Thyroid gland (tissue), 4 donors: Measurements from ENCODE around the gene DGKB. TPM values are rescaled to one million over a fixed set of nuclear protein-coding genes. Genes with fewer than 3 reads are reported as not detected.

ENCODE experiments used
- DNase-seq, 2 donors: peaks; one replicate each; pipeline ENCODE4 v3.0.0-alpha.2; 2019
- H3K27ac ChIP-seq, 3 donors: fragments of 200-600 bp; sonication (generic); 1 replicate in 2 of 3; 2 replicates in 1 of 3; pipeline ENCODE4 v1.5.1; 2016 to 2019; ENCODE audit warnings: mild to moderate bottlenecking in 1 of 3, moderate library complexity in 1 of 3
- H3K27me3 ChIP-seq: fragments of 200-600 bp; sonication (generic); one replicate; pipeline ENCODE4 v1.5.1; 2019
- H3K36me3 ChIP-seq, 2 donors: fragments of 200-600 bp; sonication (generic); one replicate each; pipeline ENCODE4 v1.5.1; 2016 to 2019
- H3K4me1 ChIP-seq, 2 donors: fragments of 200-600 bp; sonication (generic); one replicate each; pipeline ENCODE4 v1.5.1; 2017 to 2019
- H3K4me3 ChIP-seq, 3 donors: fragments of 200-600 bp; sonication (generic); replicated peaks in 1 of 3; 1 replicate in 2 of 3; 2 replicates in 1 of 3; pipeline ENCODE4 v1.5.1; 2016; ENCODE audit warnings: mild to moderate bottlenecking in 1 of 3
- H3K9me3 ChIP-seq: fragments of 200-600 bp; sonication (generic); one replicate; pipeline ENCODE4 v1.5.1; 2017
- CTCF ChIP-seq, 6 experiments: fragments of 200-600 bp in 3 of 6; fragments of 450-650 bp in 3 of 6; sonication (generic) in 3 of 6; IDR thresholded peaks; one replicate each; pipeline ENCODE4 v1.5.1; 2016 to 2019; ENCODE audit warnings: antibody characterized with exemption in 6 of 6, mild to moderate bottlenecking in 2 of 6, inconsistent platforms in 1 of 6, moderate library complexity in 1 of 6
- POLR2A ChIP-seq, 2 donors: fragments of 450-650 bp; IDR thresholded peaks; one replicate each; pipeline ENCODE4 v1.6.1; 2017; ENCODE audit warnings: antibody characterized with exemption in 2 of 2, mild to moderate bottlenecking in 2 of 2, moderate library complexity in 1 of 2
- WGBS, 2 donors: methylation state at CpG; one replicate each; pipeline ENCODE4 v1.1.5; 2017; 5-methylcytosine and 5-hydroxymethylcytosine counted together
- intact Hi-C: fragments of 100-400 bp; cut with DNase I; formaldehyde crosslinking; loops from one replicate; pipeline ENCODE4 v1.15.1; 2023
- total RNA-seq, 4 donors: library from RNA; depleted of rRNA; stranded (reverse); fragments of >200 nt; gene quantifications; one replicate each; pipeline ENCODE4 v1.2.3, GENCODE V29; 2016

Gene DGKB
- total RNA-seq, 4 donors from 2014 or later = 0.11 to 2.1 (median 0.49) TPM; not detected in 1

- Histone ChIP-seq H3K4me3 (no peak overlapping the region), H3K9me3 (no peaks in the 10 kb centered on the region), H3K36me3 (no peaks in the 10 kb centered on the region), H3K27ac (no peak overlapping the region), H3K27me3 (no peaks in the 10 kb centered on the region), H3K4me1 (peaks cover 11 to 22% of the 10 kb centered on the region in 2 donors)
- WGBS, 2 donors = 90 to 96% methylated on average over 4 of the region's 4 CpGs
- DNase-seq = no peak
- intact Hi-C loops = no loop called here
- TF ChIP-seq POLR2A (IDR thresholded peaks at IDR 0.05) (no peak), CTCF (IDR thresholded peaks at IDR 0.05) (no peak)
These were observed 710.9 kb downstream of the DGKB start for GRCh38 chr7:14191686-14192098.

GRCh38 chr7:14184292-14184864 is 718.2 kb downstream of the DGKB start:
- TF ChIP-seq POLR2A (IDR thresholded peaks at IDR 0.05) (no peak), CTCF (IDR thresholded peaks at IDR 0.05) (no peak)
- no peak overlapping the region for H3K27ac ChIP-seq
- DNase-seq = no peak
- H3K27me3 ChIP-seq = no peaks in the 10 kb centered on the region
- H3K4me1 ChIP-seq = no peaks in the 10 kb centered on the region
- intact Hi-C loops = no loop called here
- WGBS, 2 donors = 91 to 93% methylated on average over 10 of the region's 10 CpGs
- H3K36me3 ChIP-seq = no peaks in the 10 kb centered on the region
- H3K9me3 ChIP-seq = no peaks in the 10 kb centered on the region
- H3K4me3 ChIP-seq = no peak overlapping the region

GRCh38 chr7:14179781-14180180 is 722.8 kb downstream of the DGKB start:
- WGBS, 2 donors = 87 to 89% methylated on average over 6 of the region's 6 CpGs
- DNase-seq = no peak
- Histone ChIP-seq H3K4me3 (no peak overlapping the region), H3K9me3 (no peaks in the 10 kb centered on the region), H3K27ac (no peak overlapping the region), H3K36me3 (no peaks in the 10 kb centered on the region), H3K4me1 (no peaks in the 10 kb centered on the region), H3K27me3 (no peaks in the 10 kb centered on the region)
- TF ChIP-seq POLR2A (IDR thresholded peaks at IDR 0.05) = no peak
- no peak for TF ChIP-seq CTCF (IDR thresholded peaks at IDR 0.05)
- intact Hi-C loops = no loop called here

- Histone ChIP-seq H3K4me1 (no peaks in the 10 kb centered on the region), H3K9me3 (no peaks in the 10 kb centered on the region), H3K4me3 (no peak overlapping the region), H3K27me3 (no peaks in the 10 kb centered on the region), H3K27ac (no peak overlapping the region), H3K36me3 (no peaks in the 10 kb centered on the region)
- TF ChIP-seq CTCF (IDR thresholded peaks at IDR 0.05) = no peak
- no peak for TF ChIP-seq POLR2A (IDR thresholded peaks at IDR 0.05)
- no peak for DNase-seq
- 92 to 93% methylated on average over 5 of the region's 5 CpGs for WGBS, 2 donors
- intact Hi-C loops = no loop called here
These were observed 724.7 kb downstream of the DGKB start for GRCh38 chr7:14177876-14178275.

GRCh38 chr7:14170872-14171271 is 731.7 kb downstream of the DGKB start:
- WGBS, 2 donors = 51% methylated on average over 2 of the region's 2 CpGs
- DNase-seq = no peak
- no peak overlapping the region for H3K4me3 ChIP-seq
- no peaks in the 10 kb centered on the region for H3K9me3 ChIP-seq
- no peaks in the 10 kb centered on the region for H3K27me3 ChIP-seq
- H3K4me1 ChIP-seq = no peaks in the 10 kb centered on the region
- no peak overlapping the region for H3K27ac ChIP-seq
- intact Hi-C loops = no loop called here
- no peaks in the 10 kb centered on the region for H3K36me3 ChIP-seq
- no peak for TF ChIP-seq POLR2A (IDR thresholded peaks at IDR 0.05)
- TF ChIP-seq CTCF (IDR thresholded peaks at IDR 0.05) = no peak
